NCI-H1417 (cell line): Measurements from ENCODE around the gene NXPE3.
A peak's percentile ranks its signal among the peaks of the same experiment; 100 is the strongest.
"Not testable (repeated sequence)": the region's sequence is repeated elsewhere in the genome, so short reads cannot be mapped to it uniquely, and the experiment has no call there.

Experiments
- DNase-seq, 3 experiments: peaks; one replicate each; lab custom pipeline; 2025; lab: John Stamatoyannopoulos, UW

NXPE3 gene

GRCh38 chr3:101779047-101779821 lies at the start of gene NXPE3:
TSS of gene NXPE3 (plus strand) at chr3:101779211. CDS start at chr3:101785597, 6,386 bp downstream.
- DNase-seq, result peak; percentile 73 to 95 (median 93)

- DNase-seq, result no peak
Measured at GRCh38 chr3:101729586-101729985, 49.4 kb upstream of the NXPE3 start.

DNA sequence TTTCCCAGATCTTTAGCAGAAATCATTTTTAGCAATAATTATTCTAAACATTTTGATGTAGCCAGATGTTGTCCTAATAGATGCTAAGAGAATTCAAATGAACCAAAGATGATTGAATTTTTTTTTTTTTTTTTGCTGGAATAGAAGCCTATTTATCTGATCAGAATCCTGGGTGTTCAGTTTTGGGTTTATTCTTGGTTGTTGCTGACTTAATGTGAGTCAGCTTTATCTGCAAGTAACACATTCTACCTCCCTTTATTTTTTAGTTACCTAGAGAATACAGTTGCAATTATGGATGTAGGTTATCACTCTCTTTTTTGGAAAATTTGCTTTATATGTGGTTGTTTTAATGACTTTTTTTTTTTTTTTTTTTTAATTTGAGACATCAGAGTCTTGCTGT lies 48.2 kb upstream of the NXPE3 start:
- no peak for DNase-seq

GRCh38 chr3:101732240-101732641 lies 46.8 kb upstream of the NXPE3 start:
- no peak for DNase-seq

GRCh38 chr3:101735833-101736232 lies 43.2 kb upstream of the NXPE3 start:
- no peak for DNase-seq

DNA sequence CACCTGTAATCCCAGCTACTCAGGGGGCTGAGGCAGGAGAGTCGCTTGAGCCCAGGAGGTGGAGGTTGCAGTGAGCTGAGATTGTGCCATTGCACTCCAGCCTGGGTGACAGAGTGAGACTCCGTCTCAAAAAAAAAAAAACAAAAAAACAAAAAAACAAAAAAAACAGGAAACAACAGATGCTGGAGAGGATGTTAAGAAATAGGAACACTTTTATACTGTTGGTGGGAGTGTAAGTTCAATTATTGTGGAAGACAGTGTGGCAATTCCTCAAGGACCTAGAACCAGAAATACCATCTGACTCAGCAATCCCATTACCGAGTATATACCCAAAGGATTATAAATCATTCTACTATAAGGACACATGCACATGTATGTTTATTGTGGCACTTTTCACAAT lies 37.1 kb upstream of the NXPE3 start:
- DNase-seq, result not testable (repeated sequence)

DNA sequence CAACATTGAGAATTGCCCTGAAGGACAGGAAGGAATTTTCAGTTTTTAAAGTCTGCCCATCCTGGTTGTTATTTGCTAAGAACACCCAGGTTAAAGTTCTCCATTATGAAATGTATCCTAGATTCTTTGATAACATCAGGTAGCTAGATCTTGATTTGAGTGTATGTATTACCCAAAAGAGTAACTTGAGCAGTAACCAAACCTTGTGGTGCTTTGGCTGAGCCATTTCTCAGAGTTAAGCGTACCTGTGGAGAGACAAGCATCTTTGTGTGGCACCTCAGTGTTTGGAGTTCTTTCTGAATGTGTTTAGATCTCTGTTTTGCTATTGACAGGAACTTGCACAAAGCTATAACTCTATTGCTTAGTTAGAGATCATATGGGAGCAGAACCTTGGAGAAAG lies 34.2 kb upstream of the NXPE3 start:
- DNase-seq, result no peak

DNA sequence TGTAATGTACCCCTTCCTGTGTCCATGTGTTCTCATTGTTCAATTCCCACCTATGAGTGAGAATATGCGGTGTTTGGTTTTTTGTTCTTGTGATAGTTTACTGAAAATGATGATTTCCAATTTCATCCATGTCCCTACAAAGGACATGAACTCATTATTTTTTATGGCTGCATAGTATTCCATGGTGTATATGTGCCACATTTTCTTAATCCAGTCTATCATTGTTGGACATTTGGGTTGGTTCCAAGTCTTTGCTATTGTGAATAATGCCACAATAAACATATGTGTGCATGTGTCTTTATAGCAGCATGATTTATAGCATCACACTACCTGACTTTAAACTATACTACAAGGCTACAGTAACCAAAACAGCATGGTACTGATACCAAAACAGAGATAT lies 33.1 kb upstream of the NXPE3 start:
- DNase-seq, result not testable (repeated sequence)

DNA sequence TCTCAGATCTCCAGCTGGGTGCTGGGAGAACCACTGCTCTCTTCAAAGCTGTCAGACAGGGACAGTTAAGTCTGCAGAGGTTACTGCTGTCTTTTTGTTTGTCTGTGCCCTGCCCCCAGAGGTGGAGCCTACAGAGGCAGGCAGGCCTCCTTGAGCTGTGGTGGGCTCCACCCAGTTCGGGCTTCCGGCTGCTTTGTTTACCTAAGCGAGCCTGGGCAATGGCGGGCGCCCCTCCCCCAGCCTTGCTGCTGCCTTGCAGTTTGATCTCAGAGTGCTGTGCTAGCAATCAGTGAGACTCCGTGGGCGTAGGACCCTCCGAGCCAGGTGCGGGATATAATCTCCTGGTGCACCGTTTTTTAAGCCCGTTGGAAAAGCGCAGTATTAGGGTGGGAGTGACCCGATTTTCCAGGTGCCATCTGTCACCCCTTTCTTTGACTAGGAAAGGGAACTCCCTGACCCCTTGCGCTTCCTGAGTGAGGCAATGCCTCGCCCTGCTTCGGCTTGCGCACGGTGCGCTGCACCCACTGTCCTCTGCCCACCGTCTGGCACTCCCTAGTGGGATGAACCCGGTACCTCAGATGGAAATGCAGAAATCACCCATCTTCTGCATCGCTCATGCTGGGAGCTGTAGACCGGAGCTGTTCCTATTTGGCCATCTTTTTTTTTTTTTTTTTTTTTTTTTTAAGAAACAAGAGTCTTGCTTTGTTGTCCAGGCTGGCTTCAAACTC lies 25.5 kb upstream of the NXPE3 start:
- not testable (repeated sequence) for DNase-seq

DNA sequence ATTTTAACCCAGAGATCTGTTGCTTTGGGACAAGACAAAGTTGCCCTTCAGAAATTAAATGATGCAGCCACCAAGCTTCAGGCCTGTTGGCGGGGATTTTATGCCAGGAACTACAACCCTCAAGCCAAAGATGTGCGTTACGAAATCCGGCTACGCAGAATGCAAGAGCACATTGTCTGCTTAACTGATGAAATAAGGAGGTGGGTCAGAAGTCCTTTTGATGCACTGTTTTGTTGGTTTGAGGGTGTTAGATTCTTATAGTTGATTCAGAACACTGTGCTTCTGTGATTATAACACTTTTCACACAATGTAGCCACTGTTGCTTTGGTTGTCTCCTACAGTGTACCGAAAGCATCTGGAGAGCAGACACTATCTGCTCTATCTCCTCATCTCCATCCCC lies 20.8 kb upstream of the NXPE3 start:
- no peak for DNase-seq

DNA sequence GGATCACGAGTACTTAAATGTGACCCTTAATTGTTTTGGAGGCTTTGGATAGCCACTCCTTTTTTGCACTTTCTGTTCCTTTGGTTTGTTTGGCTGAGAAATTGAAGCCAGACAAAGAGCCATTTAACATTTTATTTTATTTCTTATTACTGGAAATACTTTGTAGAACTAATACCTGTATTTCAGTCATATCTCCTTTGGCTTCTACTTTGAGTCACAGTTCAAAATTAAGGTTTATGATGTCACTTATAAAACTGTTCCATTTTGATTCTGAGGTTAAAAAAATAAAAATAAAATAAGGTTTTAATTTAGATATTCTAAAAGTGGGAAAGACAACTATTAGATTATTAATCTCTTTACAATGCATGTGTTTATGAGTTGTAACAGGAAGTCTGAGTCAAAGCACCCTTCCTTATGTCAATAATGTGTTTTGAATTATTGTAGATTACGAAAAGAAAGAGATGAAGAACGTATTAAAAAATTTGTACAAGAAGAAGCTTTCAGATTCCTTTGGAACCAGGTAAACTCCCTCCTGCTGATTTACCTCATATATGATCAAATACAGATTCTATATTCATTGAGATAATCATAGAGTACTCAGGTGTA lies 16.9 kb upstream of the NXPE3 start:
- no peak for DNase-seq

- not testable (repeated sequence) for DNase-seq
Measured at GRCh38 chr3:101777745-101778281, 1.2 kb upstream of the NXPE3 start.

DNA sequence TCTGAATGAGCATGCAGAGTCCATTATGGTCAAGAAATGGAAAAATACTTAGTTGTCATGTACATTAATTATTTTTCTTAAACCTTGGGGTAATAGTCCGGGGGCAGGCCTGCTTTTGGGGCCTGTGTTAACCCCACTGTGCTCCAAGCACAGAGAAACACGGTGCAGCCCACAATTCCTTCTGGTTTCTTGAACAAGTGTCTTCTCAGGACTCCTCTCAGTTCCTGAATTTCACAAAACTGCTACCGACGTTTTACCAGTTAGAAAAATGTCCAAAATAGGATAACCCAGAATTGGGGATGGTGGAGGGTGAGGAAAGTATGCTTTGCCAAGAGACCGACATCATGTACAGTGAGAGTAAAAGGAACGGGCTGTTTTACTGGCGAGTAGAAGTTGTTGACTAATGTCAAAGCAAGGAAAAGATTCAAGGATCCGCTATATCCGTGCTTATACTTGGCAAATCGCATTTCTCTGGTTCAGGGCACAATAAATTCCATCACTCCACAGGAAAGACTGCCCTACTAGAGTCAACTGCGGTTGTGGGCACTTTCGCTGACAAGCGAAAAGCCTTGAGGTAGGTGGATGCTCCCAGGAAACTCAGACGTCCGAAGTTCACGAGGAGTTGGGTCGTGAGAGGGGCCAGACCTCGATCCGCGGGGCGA lies 495 bp upstream of the NXPE3 start:
- DNase-seq, result no peak

DNA sequence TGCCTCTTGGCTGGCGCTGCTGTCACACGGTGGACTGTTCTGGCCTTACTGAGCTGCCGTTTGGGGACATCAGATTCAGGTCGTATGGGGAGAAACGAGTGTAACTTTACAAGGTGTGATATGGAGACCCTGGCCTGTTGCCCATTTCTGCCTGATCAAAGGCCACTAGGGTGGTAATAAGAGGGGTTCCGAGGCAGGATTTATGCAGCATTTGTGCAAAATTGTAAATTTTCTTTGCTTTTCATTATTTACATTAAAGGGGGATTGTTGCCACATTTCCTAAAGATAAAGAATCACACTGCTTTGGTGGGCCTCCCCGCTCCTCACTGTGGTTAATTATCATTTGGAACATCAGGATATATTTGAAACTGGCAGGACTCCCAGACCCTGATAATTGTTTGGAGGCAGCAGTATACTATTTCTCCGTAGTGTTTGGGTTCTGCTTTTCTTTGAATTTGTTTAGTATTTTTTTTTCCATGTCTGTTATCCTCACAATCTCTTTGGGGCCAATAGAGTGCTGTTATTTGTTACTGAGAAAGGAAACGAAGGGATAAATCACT lies 891 bp downstream of the NXPE3 start:
- no peak for DNase-seq

- DNase-seq, result no peak
Measured at GRCh38 chr3:101780661-101781060, 1.6 kb downstream of the NXPE3 start.

- no peak for DNase-seq
Measured at GRCh38 chr3:101781166-101781565, 2.2 kb downstream of the NXPE3 start.

- DNase-seq, result no peak
Measured at GRCh38 chr3:101784855-101785613, 6.0 kb downstream of the NXPE3 start.

DNA sequence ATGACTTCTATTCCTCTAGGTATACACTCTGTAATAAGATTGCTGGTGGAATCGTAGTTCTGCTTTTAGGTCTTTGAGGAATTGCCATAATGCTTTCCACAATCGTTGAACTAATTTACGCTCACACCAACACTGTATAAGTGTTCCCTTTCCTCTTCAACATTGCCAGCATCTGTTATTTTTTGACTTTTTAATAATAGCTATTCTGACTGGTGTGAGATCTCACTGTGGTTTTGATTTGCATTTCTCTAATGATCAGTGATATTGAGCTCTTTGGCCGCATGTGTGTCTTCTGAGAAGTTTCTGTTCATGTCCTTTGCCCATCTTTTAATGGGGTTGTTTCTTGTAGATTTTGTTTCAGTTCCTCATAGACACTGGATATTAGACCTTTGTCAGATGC lies 12.8 kb downstream of the NXPE3 start:
- no peak for DNase-seq

GRCh38 chr3:101796077-101796680 lies 17.2 kb downstream of the NXPE3 start:
- no peak for DNase-seq

DNA sequence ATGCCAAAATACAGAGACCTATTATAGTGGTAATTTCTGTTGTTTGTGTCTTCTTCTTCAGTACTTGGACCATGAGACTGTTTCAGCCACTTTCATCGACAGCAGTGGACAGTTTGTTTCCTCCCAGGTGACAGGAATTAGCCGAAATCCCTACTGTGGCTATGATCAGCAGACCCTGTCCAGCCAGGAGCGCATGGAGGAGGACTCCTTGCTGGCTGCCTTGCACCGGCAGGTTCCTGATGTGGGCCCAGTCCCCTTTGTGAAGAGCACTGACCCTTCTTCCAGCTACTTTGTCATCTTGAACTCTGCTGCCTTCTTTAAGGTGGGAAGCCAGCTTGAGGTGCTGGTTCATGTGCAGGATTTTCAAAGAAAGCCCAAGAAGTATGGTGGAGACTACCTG lies 22.2 kb downstream of the NXPE3 start:
- DNase-seq, result no peak

GRCh38 chr3:101802179-101802578 lies 23.2 kb downstream of the NXPE3 start:
- no peak for DNase-seq
